PC-9 (cell line): ENCODE data around the gene SRL. TPM values are rescaled to one million over a fixed set of nuclear protein-coding genes. Genes with fewer than 3 reads are reported as not detected.

Experiments
- BruUV-seq: library from RNA; stranded (reverse); fragments of 400-500 nt; replicated peaks from 2 replicates; lab custom pipeline; 2021; lab: Mats Ljungman, UMichigan
- CTCF ChIA-PET: fragments of 300-600 bp; sonication (Branson Sonifier 250); formaldehyde crosslinking; loops from one replicate; lab custom pipeline; 2022; ENCODE audit warnings: antibody characterized with exemption; lab: Charles Lee
- POLR2A ChIA-PET: fragments of 300-600 bp; sonication (Branson Sonifier 250); formaldehyde crosslinking; loops from one replicate; lab custom pipeline; 2022; ENCODE audit warnings: antibody characterized with exemption; ENCODE audit not compliant: unreplicated experiment; lab: Charles Lee
- DNase-seq, 2 experiments: peaks; one replicate each; pipeline versions ENCODE4 v3.0.0 to v3.0.0-alpha.2; 2015 to 2022; ENCODE audit warnings: mixed read lengths in 1 of 2
- H2AFZ ChIP-seq: fragments of 200-600 bp; sonication (generic); 2 replicates; pipeline ENCODE4 v1.8.1; 2017; ENCODE audit warnings: antibody characterized with exemption
- H3F3A ChIP-seq: fragments of 200-600 bp; sonication (generic); 2 replicates; pipeline ENCODE4 v1.8.1; 2017; ENCODE audit warnings: antibody characterized with exemption, mild to moderate bottlenecking, low read depth; ENCODE audit not compliant: insufficient read depth
- H3K27ac ChIP-seq: fragments of 200-600 bp; sonication (generic); 2 replicates; pipeline ENCODE4 v1.6.1; 2016; ENCODE audit warnings: mixed run types
- H3K27me3 ChIP-seq: fragments of 200-600 bp; sonication (generic); 2 replicates; pipeline ENCODE4 v1.6.1; 2016; ENCODE audit warnings: low read depth, mixed run types; ENCODE audit not compliant: insufficient read depth
- H3K36me3 ChIP-seq: fragments of 200-600 bp; sonication (generic); 2 replicates; pipeline ENCODE4 v1.6.1; 2016; ENCODE audit warnings: low read depth, mixed run types
- H3K4me1 ChIP-seq: fragments of 200-600 bp; sonication (generic); replicated peaks from 2 replicates; pipeline ENCODE4 v1.6.1; 2016; ENCODE audit warnings: mixed run types; ENCODE audit not compliant: insufficient read depth
- H3K4me2 ChIP-seq: fragments of 200-600 bp; sonication (generic); 2 replicates; pipeline ENCODE4 v1.6.1; 2017; ENCODE audit warnings: mixed run types
- H3K4me3 ChIP-seq: fragments of 200-600 bp; sonication (generic); 2 replicates; pipeline ENCODE4 v1.6.1; 2016; ENCODE audit warnings: mixed run types
- H3K79me2 ChIP-seq: fragments of 200-600 bp; sonication (generic); 2 replicates; pipeline ENCODE4 v1.6.1; 2017; ENCODE audit warnings: low read depth, mixed run types
- H3K9me2 ChIP-seq: fragments of 200-600 bp; sonication (generic); 2 replicates; pipeline ENCODE4 v1.8.1; 2017; ENCODE audit warnings: mild to moderate bottlenecking; ENCODE audit not compliant: insufficient read depth
- H3K9me3 ChIP-seq: fragments of 200-600 bp; sonication (generic); 2 replicates; pipeline ENCODE4 v1.8.1; 2016; ENCODE audit warnings: low read depth; ENCODE audit not compliant: insufficient read depth
- H4K20me1 ChIP-seq: fragments of 200-600 bp; sonication (generic); 2 replicates; pipeline ENCODE4 v1.8.1; 2017; ENCODE audit not compliant: insufficient read depth
- EZH2 ChIP-seq: fragments of 200-600 bp; sonication (generic); IDR thresholded peaks from 2 replicates; pipeline ENCODE4 v1.8.0; 2017; ENCODE audit warnings: antibody characterized with exemption, low read depth
- intact Hi-C: fragments of 100-400 bp; cut with micrococcal nuclease; formaldehyde crosslinking; loops from one replicate; pipeline ENCODE4 v1.10.0; 2022; ENCODE audit not compliant: unreplicated experiment
- total RNA-seq: library from RNA; stranded (reverse); gene quantifications from 2 replicates; pipeline ENCODE4 v1.2.3, GENCODE V29; 2021
- TF ChIP-seq, protein P1 (sequence below): fragments of 200-600 bp; sonication (generic); conservative IDR thresholded peaks from 2 replicates; pipeline ENCODE4 v1.6.1; 2017; ENCODE audit warnings: mixed run types, antibody characterized with exemption, mild to moderate bottlenecking, moderate library complexity

Gene SRL
- total RNA-seq, 1 experiment from 2014 or later, result not detected

DNA sequence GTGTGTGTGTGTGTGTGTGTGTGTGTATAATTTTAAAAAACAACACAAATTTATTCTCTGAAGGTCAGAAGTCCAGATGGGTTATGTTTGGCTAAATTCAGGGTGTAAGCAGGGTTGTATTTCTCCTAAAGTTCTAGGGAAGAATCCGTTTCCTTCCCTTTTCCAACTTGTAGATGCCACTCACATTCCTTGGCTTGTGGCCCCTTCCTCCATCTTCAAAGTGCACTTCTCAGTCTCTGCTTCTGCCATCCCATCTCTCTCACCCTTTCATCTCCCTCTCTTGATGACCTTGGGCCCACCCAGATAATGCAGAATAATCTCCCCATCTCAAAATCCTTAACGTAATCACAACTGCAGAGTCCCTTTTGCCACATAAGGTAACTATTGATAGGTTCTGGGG is 38.7 kb upstream of the SRL start:
- H3K9me2 ChIP-seq, result no peaks in the 10 kb centered on the region
- intact Hi-C loops, result no loop called here
- DNase-seq, result no peak
- H3K27ac ChIP-seq, result no peak overlapping the region
- BruUV-seq, result no TSS peak
- no peaks in the 10 kb centered on the region for H3K79me2 ChIP-seq
- no peaks in the 10 kb centered on the region for H3K36me3 ChIP-seq
- no peak overlapping the region for H3K4me3 ChIP-seq
- no peak for TF ChIP-seq EZH2
- H3K27me3 ChIP-seq, result no peaks in the 10 kb centered on the region
- ChIA-PET CTCF (no interaction called here), POLR2A (no interaction called here)
- H3K4me2 ChIP-seq, result no peak overlapping the region
- H2AFZ ChIP-seq, result no peak overlapping the region
- H3K9me3 ChIP-seq, result no peaks in the 10 kb centered on the region
- H3K4me1 ChIP-seq, result peaks cover 11% of the 10 kb centered on the region; the same call in 1 of the 2 replicates
- H4K20me1 ChIP-seq, result no peaks in the 10 kb centered on the region
- peaks cover 21% of the 10 kb centered on the region; the same call in 1 of the 2 replicates for H3F3A ChIP-seq

- Histone ChIP-seq H3K9me3 (no peaks in the 10 kb centered on the region), H3K4me2 (no peak overlapping the region), H3K79me2 (no peaks in the 10 kb centered on the region), H3K9me2 (no peaks in the 10 kb centered on the region), H3K36me3 (no peaks in the 10 kb centered on the region), H3K4me1 (no peaks in the 10 kb centered on the region), H3K4me3 (no peak overlapping the region), H3K27ac (no peak overlapping the region), H4K20me1 (no peaks in the 10 kb centered on the region), H3F3A (peaks cover 30% of the 10 kb centered on the region), H2AFZ (no peak overlapping the region), H3K27me3 (no peaks in the 10 kb centered on the region)
- no peak for DNase-seq
- ChIA-PET POLR2A (no interaction called here), CTCF (interaction anchor here (1.2 kb wide), 1 partner anchor 32 kb away, joined by 3 read pairs; no protein-coding TSS in a partner anchor)
- BruUV-seq, result no TSS peak
- TF ChIP-seq, protein P1, sequence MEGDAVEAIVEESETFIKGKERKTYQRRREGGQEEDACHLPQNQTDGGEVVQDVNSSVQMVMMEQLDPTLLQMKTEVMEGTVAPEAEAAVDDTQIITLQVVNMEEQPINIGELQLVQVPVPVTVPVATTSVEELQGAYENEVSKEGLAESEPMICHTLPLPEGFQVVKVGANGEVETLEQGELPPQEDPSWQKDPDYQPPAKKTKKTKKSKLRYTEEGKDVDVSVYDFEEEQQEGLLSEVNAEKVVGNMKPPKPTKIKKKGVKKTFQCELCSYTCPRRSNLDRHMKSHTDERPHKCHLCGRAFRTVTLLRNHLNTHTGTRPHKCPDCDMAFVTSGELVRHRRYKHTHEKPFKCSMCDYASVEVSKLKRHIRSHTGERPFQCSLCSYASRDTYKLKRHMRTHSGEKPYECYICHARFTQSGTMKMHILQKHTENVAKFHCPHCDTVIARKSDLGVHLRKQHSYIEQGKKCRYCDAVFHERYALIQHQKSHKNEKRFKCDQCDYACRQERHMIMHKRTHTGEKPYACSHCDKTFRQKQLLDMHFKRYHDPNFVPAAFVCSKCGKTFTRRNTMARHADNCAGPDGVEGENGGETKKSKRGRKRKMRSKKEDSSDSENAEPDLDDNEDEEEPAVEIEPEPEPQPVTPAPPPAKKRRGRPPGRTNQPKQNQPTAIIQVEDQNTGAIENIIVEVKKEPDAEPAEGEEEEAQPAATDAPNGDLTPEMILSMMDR, result no peak
- TF ChIP-seq EZH2, result no peak
- intact Hi-C loops, result loop anchor here (10.0 kb wide), 1 partner anchor 337 kb away; the partner anchor contains the start of gene UBALD1
These were observed 36.2 kb upstream of the SRL start for GRCh38 chr16:4277987-4278513.

DNA sequence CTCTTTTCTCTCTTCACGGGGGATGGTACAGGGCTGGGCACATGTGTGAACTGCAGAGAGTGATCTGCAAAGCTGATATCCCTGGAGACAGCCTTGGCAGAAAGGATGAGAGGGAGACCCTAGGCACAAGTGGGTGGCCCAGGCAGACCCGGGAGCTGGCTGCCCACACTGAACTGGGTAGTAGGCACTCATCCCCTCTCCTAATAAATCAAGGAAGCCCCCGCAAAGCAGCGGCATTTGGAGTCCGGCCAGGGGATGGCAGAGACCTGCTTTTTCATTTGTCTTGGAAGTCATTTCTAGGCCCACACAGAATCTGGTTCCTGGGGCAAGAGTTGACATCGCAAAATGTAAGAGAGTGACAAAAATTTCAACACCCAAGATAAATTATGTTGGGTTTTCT is 34.0 kb upstream of the SRL start:
- no peak overlapping the region for H2AFZ ChIP-seq
- BruUV-seq, result no TSS peak
- peaks cover 40% of the 10 kb centered on the region for H3F3A ChIP-seq
- H3K4me3 ChIP-seq, result no peak overlapping the region
- no peak overlapping the region for H3K27ac ChIP-seq
- no peaks in the 10 kb centered on the region for H3K9me2 ChIP-seq
- peaks cover 7% of the 10 kb centered on the region for H3K79me2 ChIP-seq
- H3K4me2 ChIP-seq, result no peak overlapping the region
- no peaks in the 10 kb centered on the region for H3K9me3 ChIP-seq
- TF ChIP-seq, protein P1, result no peak
- no peak for TF ChIP-seq EZH2
- no peaks in the 10 kb centered on the region for H3K36me3 ChIP-seq
- no peaks in the 10 kb centered on the region for H4K20me1 ChIP-seq
- ChIA-PET CTCF (no interaction called here), POLR2A (interaction anchor here (0.6 kb wide), 1 partner anchor 99 kb away, joined by 8 read pairs; no protein-coding TSS in a partner anchor)
- no peaks in the 10 kb centered on the region for H3K27me3 ChIP-seq
- intact Hi-C loops, result loop anchor here (10.0 kb wide), 1 partner anchor 339 kb away; the partner anchor contains the start of gene UBALD1
- DNase-seq, result no peak
- H3K4me1 ChIP-seq, result peaks cover 3% of the 10 kb centered on the region
